ENCODE measurements around the gene ALDH1L2. TPM values are rescaled to one million over a fixed set of nuclear protein-coding genes. Genes with fewer than 3 reads are reported as not detected.

ALDH1L2 gene
- total and polyA plus RNA-seq, 9 of the 15 experiments (the other 6 are each of a cell fraction or from before 2014, with no cell fraction given): 1.1 to 9.9 (median 3.8) TPM

GRCh38 chr12:105107494-105108371 is 23.5 kb upstream of the ALDH1L2 start, which contains the start of gene WASHC4 (continued):
- TF ChIP-seq MGA (IDR thresholded peaks at IDR 0.05) (peak; percentile 91), ZFP1 (CRISPR knock-in tag; IDR thresholded peaks at IDR 0.05) (no peak), ZNF778 (CRISPR knock-in tag; IDR thresholded peaks at IDR 0.05) (no peak), HES1 (IDR thresholded peaks at IDR 0.05; ENCODE audit: low read depth) (peak; percentile 79; the same call in 1 of the 2 replicates), DACH1 (IDR thresholded peaks at IDR 0.05; ENCODE audit: partially characterized antibody) (no peak), NCOR1 (IDR thresholded peaks at IDR 0.05) (no peak; the same call in 1 of the 2 replicates), NCOA6 (IDR thresholded peaks at IDR 0.05) (peak; percentile 64; the same call in 1 of the 2 replicates), ZNF263 (CRISPR knock-in tag; IDR thresholded peaks at IDR 0.05; ENCODE audit: borderline replicate concordance) (peak; percentile 5; the same call in 1 of the 2 replicates), RBFOX2 (IDR thresholded peaks at IDR 0.05; ENCODE audit: low read depth, low read length) (peak; percentile 99), SRSF3 (IDR thresholded peaks at IDR 0.05; ENCODE audit: insufficient read depth, low read length) (no peak), ZFX (CRISPR knock-in tag; IDR thresholded peaks at IDR 0.05) (peak; percentile 92), XRCC4 (IDR thresholded peaks at IDR 0.05; ENCODE audit: extremely low read depth, insufficient read depth, insufficient read length) (no peak), HEY1 (CRISPR knock-in tag; IDR thresholded peaks at IDR 0.05; ENCODE audit: borderline replicate concordance) (no peak), DNMT1 (IDR thresholded peaks at IDR 0.05) (no peak), ESRRB (CRISPR knock-in tag; IDR thresholded peaks at IDR 0.05; ENCODE audit: borderline replicate concordance) (no peak), HNRNPH1 (optimal IDR thresholded peaks at IDR 0.05; ENCODE audit: low read depth, low read length) (no peak)

All from K562 (cell line).